A673 (cell line): ENCODE data around the gene VAMP5. TPM values are rescaled to one million over a fixed set of nuclear protein-coding genes. Genes with fewer than 3 reads are reported as not detected.

Experiments used
- BruUV-seq: library from RNA; stranded (reverse); fragments of 400-500 nt; replicated peaks from 2 replicates; lab custom pipeline; 2021; lab: Mats Ljungman, UMichigan
- CTCF ChIA-PET: fragments of 300-600 bp; sonication (Branson Sonifier 250); formaldehyde crosslinking; loops from one replicate; lab custom pipeline; 2022; ENCODE audit warnings: antibody characterized with exemption; lab: Charles Lee
- POLR2A ChIA-PET: fragments of 300-600 bp; sonication (Branson Sonifier 250); formaldehyde crosslinking; loops from one replicate; lab custom pipeline; 2022; ENCODE audit warnings: antibody characterized with exemption; ENCODE audit not compliant: low non-redundant PET; lab: Charles Lee
- DNase-seq: peaks from one replicate; pipeline ENCODE4 v3.0.0-alpha.2; 2015; ENCODE audit warnings: low spot score
- H3K27ac ChIP-seq: fragments of 200-600 bp; sonication (generic); 2 replicates; pipeline ENCODE4 v1.5.1; 2016; ENCODE audit warnings: mixed run types, low read depth, mild to moderate bottlenecking, mixed read lengths, antibody characterized with exemption, low read length; ENCODE audit not compliant: poor library complexity, severe bottlenecking
- H3K27me3 ChIP-seq: fragments of 200-600 bp; sonication (generic); replicated peaks from 2 replicates; pipeline ENCODE4 v1.6.1; 2017; ENCODE audit warnings: mixed run types, low read depth, mild to moderate bottlenecking, mixed read lengths, antibody characterized with exemption, low read length; ENCODE audit not compliant: insufficient read depth, poor library complexity
- H3K36me3 ChIP-seq: fragments of 200-600 bp; sonication (generic); 2 replicates; pipeline ENCODE4 v1.6.1; 2016; ENCODE audit warnings: mixed run types, mild to moderate bottlenecking, mixed read lengths, antibody characterized with exemption, low read length; ENCODE audit not compliant: insufficient read depth, poor library complexity, severe bottlenecking
- H3K4me1 ChIP-seq: fragments of 200-600 bp; sonication (generic); 2 replicates; pipeline ENCODE4 v1.6.1; 2017; ENCODE audit warnings: mixed run types, mild to moderate bottlenecking, mixed read lengths, antibody characterized with exemption, low read length; ENCODE audit not compliant: insufficient read depth, poor library complexity, severe bottlenecking
- H3K4me3 ChIP-seq: fragments of 200-600 bp; sonication (generic); 2 replicates; pipeline ENCODE4 v1.5.1; 2016; ENCODE audit warnings: low read depth, mixed run types, mild to moderate bottlenecking, mixed read lengths, low read length; ENCODE audit not compliant: poor library complexity, severe bottlenecking
- H3K9me3 ChIP-seq: fragments of 200-600 bp; sonication (generic); 2 replicates; pipeline ENCODE4 v1.6.1; 2016; ENCODE audit warnings: mixed run types, low read depth, mild to moderate bottlenecking, mixed read lengths, antibody characterized with exemption, low read length; ENCODE audit not compliant: poor library complexity, severe bottlenecking
- CTCF ChIP-seq: fragments of 300-800, 200-600 bp; sonication (generic); conservative IDR thresholded peaks from 2 replicates; pipeline ENCODE4 v1.5.1; 2017; ENCODE audit warnings: low read depth, mild to moderate bottlenecking, antibody characterized with exemption, low read length, moderate library complexity, mixed read lengths
- EZH2 ChIP-seq: fragments of 200-600 bp; sonication (generic); IDR thresholded peaks from 2 replicates; pipeline ENCODE4 v1.6.1; 2017; ENCODE audit warnings: borderline replicate concordance, low read depth, mild to moderate bottlenecking, mixed read lengths, antibody characterized with exemption, low read length; ENCODE audit not compliant: poor library complexity, severe bottlenecking
- intact Hi-C: fragments of 100-400 bp; cut with micrococcal nuclease; formaldehyde crosslinking; loops from one replicate; pipeline ENCODE4 v1.10.0; 2022; ENCODE audit not compliant: unreplicated experiment
- total RNA-seq: library from RNA; stranded (reverse); gene quantifications from 2 replicates; pipeline ENCODE4 v1.2.3, GENCODE V29; 2021

The VAMP5 gene
- total RNA-seq, 1 experiment from 2014 or later, result 2.1 TPM

GRCh38 chr2:85548608-85548900 lies 35.7 kb upstream of the VAMP5 start:
- no TSS peak for BruUV-seq
- intact Hi-C loops, result loop anchor here (10.0 kb wide), 1 partner anchor 224 kb away; the partner anchor contains the start of gene TGOLN2
- ChIA-PET CTCF (interaction anchor here (0.6 kb wide), 1 partner anchor 123 kb away, joined by 8 read pairs; no protein-coding TSS in a partner anchor), POLR2A (interaction anchor here (0.6 to 0.7 kb wide), 2 partner anchors 10 to 13 kb away, joined by 3 to 5 read pairs; partner anchors contain the start of gene GGCX)
- no peak for DNase-seq
- Histone ChIP-seq H3K4me3 (no peak overlapping the region), H3K36me3 (peaks cover 68% of the 10 kb centered on the region), H3K9me3 (no peaks in the 10 kb centered on the region), H3K27ac (no peak overlapping the region), H3K4me1 (peaks cover 10% of the 10 kb centered on the region), H3K27me3 (no peaks in the 10 kb centered on the region)
- TF ChIP-seq EZH2 (no peak), CTCF (no peak)

- TF ChIP-seq EZH2, result no peak
- TF ChIP-seq CTCF, result no peak
- H3K9me3 ChIP-seq, result no peaks in the 10 kb centered on the region
- no peak overlapping the region for H3K4me3 ChIP-seq
- no peak for DNase-seq
- ChIA-PET POLR2A (interaction anchor here (0.6 to 1.0 kb wide), 3 partner anchors 11 to 130 kb away, joined by 3 to 9 read pairs (median 5); partner anchors contain the start of gene GGCX), CTCF (interaction anchor here (0.6 kb wide), 1 partner anchor 124 kb away, joined by 8 read pairs; no protein-coding TSS in a partner anchor)
- intact Hi-C loops, result loop anchor here (10.0 kb wide), 1 partner anchor 224 kb away; the partner anchor contains the start of gene TGOLN2
- H3K36me3 ChIP-seq, result peaks cover 64% of the 10 kb centered on the region
- no peak overlapping the region for H3K27ac ChIP-seq
- peaks cover 7% of the 10 kb centered on the region for H3K4me1 ChIP-seq
- H3K27me3 ChIP-seq, result no peaks in the 10 kb centered on the region
- TSS peak; percentile 38 for BruUV-seq
Observed at GRCh38 chr2:85549095-85549494, 35.1 kb upstream of the VAMP5 start.

GRCh38 chr2:85549826-85550225 lies 34.4 kb upstream of the VAMP5 start:
- Histone ChIP-seq H3K4me3 (no peak overlapping the region), H3K27ac (peak overlapping the region; percentile 32), H3K27me3 (no peaks in the 10 kb centered on the region), H3K4me1 (peaks cover under 1% of the 10 kb centered on the region), H3K36me3 (peaks cover 64% of the 10 kb centered on the region), H3K9me3 (no peaks in the 10 kb centered on the region)
- intact Hi-C loops, result loop anchor here (10.0 kb wide), 2 partner anchors 225 to 485 kb away; partner anchors contain the start of gene TGOLN2
- no TSS peak for BruUV-seq
- CTCF ChIA-PET, result interaction anchor here (0.6 kb wide), 1 partner anchor 136 kb away, joined by 3 read pairs; no protein-coding TSS in a partner anchor
- no peak for TF ChIP-seq CTCF
- TF ChIP-seq EZH2, result no peak
- POLR2A ChIA-PET, result interaction anchor here (1.0 kb wide), 1 partner anchor 130 kb away, joined by 9 read pairs; no protein-coding TSS in a partner anchor
- DNase-seq, result no peak
